ENCODE data around the gene TPH2. TPM values are rescaled to one million over a fixed set of nuclear protein-coding genes. Genes with fewer than 3 reads are reported as not detected.
A peak's percentile ranks its signal among the peaks of the same experiment; 100 is the strongest.

TPH2 gene
- total RNA-seq, 2 experiments from 2014 or later: not detected

- CTCF ChIA-PET: no interaction called here
- H3K4me1 Mint-ChIP-seq: no peaks in the 10 kb centered on the region
- H3K27me3 Mint-ChIP-seq: peaks cover 33% of the 10 kb centered on the region
Measured at GRCh38 chr12:71945883-71946282, 7.2 kb downstream of the TPH2 start.

GRCh38 chr12:71947645-71948105 lies 9.0 kb downstream of the TPH2 start:
- no peaks in the 10 kb centered on the region for H3K36me3 Mint-ChIP-seq (ENCODE audit: low read depth)
- H3K9me3 Mint-ChIP-seq (ENCODE audit: low read depth): no peaks in the 10 kb centered on the region
- CTCF ChIA-PET: no interaction called here
- POLR2A ChIA-PET: no interaction called here
- intact Hi-C loops (cut with DNase I, micrococcal nuclease): no loop called here
- no peak overlapping the region for H3K27ac Mint-ChIP-seq
- no peaks in the 10 kb centered on the region for H3K4me1 Mint-ChIP-seq
- no peak for ATAC-seq
- no peak overlapping the region for H3K4me3 Mint-ChIP-seq
- DNase-seq: no peak
- peaks cover 28% of the 10 kb centered on the region for H3K27me3 Mint-ChIP-seq

More at GRCh38 chr12:71945883-71946282, 7.2 kb downstream of the TPH2 start:
- Mint-ChIP-seq H3K36me3 (ENCODE audit: low read depth) (no peaks in the 10 kb centered on the region), H3K4me3 (no peak overlapping the region), H3K27ac (no peak overlapping the region), H3K9me3 (ENCODE audit: low read depth) (no peaks in the 10 kb centered on the region)
- POLR2A ChIA-PET: no interaction called here
- no peak for DNase-seq
- ATAC-seq: no peak
- intact Hi-C loops (cut with DNase I, micrococcal nuclease): no loop called here

DNA sequence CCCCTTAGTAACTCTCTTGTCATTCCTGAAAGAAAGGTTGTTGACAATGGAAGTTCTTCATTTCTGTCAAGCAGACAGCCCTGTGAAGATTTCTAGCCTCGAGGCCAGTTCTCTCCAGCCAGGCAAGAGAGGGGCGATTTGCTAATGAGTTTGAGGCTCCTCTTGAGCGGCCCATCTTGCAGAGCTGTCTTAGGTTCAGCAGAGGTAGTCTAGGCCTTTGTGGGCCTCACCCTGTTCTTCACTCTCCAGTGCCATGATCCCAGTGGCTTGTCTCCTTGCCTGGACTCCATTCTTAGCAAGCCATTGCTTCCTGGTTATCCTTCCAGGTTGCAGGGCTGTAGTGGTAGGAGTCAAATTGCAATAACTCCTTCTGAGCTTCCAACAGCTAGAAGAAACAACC lies 9.7 kb downstream of the TPH2 start:
- Mint-ChIP-seq H3K36me3 (ENCODE audit: low read depth) (no peaks in the 10 kb centered on the region), H3K4me3 (no peak overlapping the region), H3K9me3 (ENCODE audit: low read depth) (no peaks in the 10 kb centered on the region), H3K27me3 (peaks cover 27% of the 10 kb centered on the region), H3K27ac (no peak overlapping the region), H3K4me1 (no peaks in the 10 kb centered on the region)
- DNase-seq (no peak), ATAC-seq (no peak)
- intact Hi-C loops (cut with DNase I, micrococcal nuclease): no loop called here
- ChIA-PET CTCF (no interaction called here), POLR2A (no interaction called here)

GRCh38 chr12:71949646-71950045 lies 11.0 kb downstream of the TPH2 start:
- DNase-seq (no peak), ATAC-seq (no peak)
- intact Hi-C loops (cut with DNase I, micrococcal nuclease): no loop called here
- CTCF ChIA-PET: no interaction called here
- Mint-ChIP-seq H3K9me3 (ENCODE audit: low read depth) (no peaks in the 10 kb centered on the region), H3K36me3 (ENCODE audit: low read depth) (no peaks in the 10 kb centered on the region), H3K4me1 (no peaks in the 10 kb centered on the region), H3K4me3 (no peak overlapping the region), H3K27ac (no peak overlapping the region), H3K27me3 (peaks cover 22% of the 10 kb centered on the region)
- POLR2A ChIA-PET: no interaction called here

- peaks cover 15% of the 10 kb centered on the region for H3K27me3 Mint-ChIP-seq
- no peaks in the 10 kb centered on the region for H3K36me3 Mint-ChIP-seq (ENCODE audit: low read depth)
- POLR2A ChIA-PET: no interaction called here
- no peak overlapping the region for H3K4me3 Mint-ChIP-seq
- ATAC-seq: peak; percentile 23
- intact Hi-C loops (cut with DNase I, micrococcal nuclease): no loop called here
- no peak overlapping the region for H3K27ac Mint-ChIP-seq
- H3K4me1 Mint-ChIP-seq: no peaks in the 10 kb centered on the region
- CTCF ChIA-PET: no interaction called here
- no peak for DNase-seq
- no peaks in the 10 kb centered on the region for H3K9me3 Mint-ChIP-seq (ENCODE audit: low read depth)
Measured at GRCh38 chr12:71950404-71950803, 11.8 kb downstream of the TPH2 start.

- ATAC-seq (no peak), DNase-seq (no peak)
- Mint-ChIP-seq H3K27ac (no peak overlapping the region), H3K36me3 (ENCODE audit: low read depth) (no peaks in the 10 kb centered on the region), H3K27me3 (peaks cover 15% of the 10 kb centered on the region), H3K9me3 (ENCODE audit: low read depth) (no peaks in the 10 kb centered on the region), H3K4me3 (no peak overlapping the region), H3K4me1 (no peaks in the 10 kb centered on the region)
- intact Hi-C loops (cut with DNase I, micrococcal nuclease): no loop called here
- CTCF ChIA-PET: no interaction called here
- POLR2A ChIA-PET: no interaction called here
Measured at GRCh38 chr12:71950819-71951218, 12.2 kb downstream of the TPH2 start.

DNA sequence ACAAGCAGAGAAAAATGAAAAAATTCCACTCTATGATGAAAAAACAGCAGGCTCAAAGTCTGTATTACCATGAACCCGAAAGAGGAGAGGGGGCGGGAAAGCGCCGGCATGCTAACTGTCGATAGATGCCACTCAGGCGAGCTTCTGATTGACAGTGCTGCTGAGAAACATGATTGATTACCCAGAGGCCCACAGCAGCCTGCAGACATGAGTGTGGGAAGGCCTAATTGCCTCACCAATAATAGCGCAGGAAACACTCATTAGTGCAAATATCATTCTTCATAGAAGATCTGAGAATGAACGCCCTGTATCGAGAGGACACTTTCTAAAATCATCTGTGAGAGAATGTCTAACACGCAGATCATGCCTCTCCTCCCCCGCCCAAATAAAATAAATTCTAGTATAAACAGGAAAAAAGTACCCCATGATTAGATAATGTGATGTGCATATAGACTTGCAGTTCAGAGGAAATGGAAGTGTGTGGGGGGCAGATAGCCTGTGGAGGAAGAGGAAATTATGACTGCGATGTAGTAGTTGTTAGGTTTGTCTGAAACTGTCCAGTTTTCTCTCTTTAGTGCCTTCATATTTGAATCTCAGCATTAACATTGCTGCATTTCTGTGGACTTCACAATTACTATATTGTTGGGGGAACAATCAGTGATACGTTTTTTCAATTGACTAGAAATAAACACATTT lies 15.6 kb downstream of the TPH2 start:
- intact Hi-C loops (cut with DNase I, micrococcal nuclease): no loop called here
- ATAC-seq (no peak), DNase-seq (no peak)
- Mint-ChIP-seq H3K4me1 (no peaks in the 10 kb centered on the region), H3K4me3 (no peak overlapping the region), H3K36me3 (ENCODE audit: low read depth) (no peaks in the 10 kb centered on the region), H3K9me3 (ENCODE audit: low read depth) (no peaks in the 10 kb centered on the region), H3K27me3 (peaks cover 10% of the 10 kb centered on the region), H3K27ac (no peak overlapping the region)
- CTCF ChIA-PET: no interaction called here
- POLR2A ChIA-PET: no interaction called here

- H3K4me1 Mint-ChIP-seq: no peaks in the 10 kb centered on the region
- CTCF ChIA-PET: no interaction called here
- peaks cover 13% of the 10 kb centered on the region for H3K27me3 Mint-ChIP-seq
- POLR2A ChIA-PET: no interaction called here
- H3K4me3 Mint-ChIP-seq: no peak overlapping the region
- DNase-seq (no peak), ATAC-seq (no peak)
- no peaks in the 10 kb centered on the region for H3K9me3 Mint-ChIP-seq (ENCODE audit: low read depth)
- H3K27ac Mint-ChIP-seq: no peak overlapping the region
- intact Hi-C loops (cut with DNase I, micrococcal nuclease): no loop called here
- H3K36me3 Mint-ChIP-seq (ENCODE audit: low read depth): no peaks in the 10 kb centered on the region
Measured at GRCh38 chr12:71954861-71955260, 16.2 kb downstream of the TPH2 start.

DNA sequence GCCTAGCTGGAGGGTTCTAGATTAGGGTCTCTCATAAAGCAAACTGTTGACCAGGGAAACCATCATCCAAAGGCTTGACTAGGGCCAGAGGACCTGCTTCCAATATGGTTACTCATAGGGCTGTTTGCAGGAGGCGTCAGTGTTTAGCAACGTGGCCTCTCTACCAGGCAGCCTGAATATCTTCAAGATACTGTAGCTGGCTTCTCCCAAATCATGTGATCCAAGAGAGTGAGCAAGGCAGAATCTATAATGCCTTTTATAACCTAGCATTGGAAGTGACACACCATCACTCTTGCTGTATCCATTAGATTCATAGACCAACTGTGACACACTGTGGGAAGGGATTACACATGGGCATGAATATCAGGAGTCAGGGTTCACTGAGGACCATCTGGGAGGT lies 17.3 kb downstream of the TPH2 start:
- ATAC-seq: no peak
- ChIA-PET POLR2A (no interaction called here), CTCF (no interaction called here)
- Mint-ChIP-seq H3K4me3 (no peak overlapping the region), H3K27ac (no peak overlapping the region), H3K36me3 (ENCODE audit: low read depth) (no peaks in the 10 kb centered on the region), H3K9me3 (ENCODE audit: low read depth) (no peaks in the 10 kb centered on the region), H3K4me1 (no peaks in the 10 kb centered on the region), H3K27me3 (peaks cover 8% of the 10 kb centered on the region)
- intact Hi-C loops (cut with DNase I, micrococcal nuclease): no loop called here
- DNase-seq: no peak

DNA sequence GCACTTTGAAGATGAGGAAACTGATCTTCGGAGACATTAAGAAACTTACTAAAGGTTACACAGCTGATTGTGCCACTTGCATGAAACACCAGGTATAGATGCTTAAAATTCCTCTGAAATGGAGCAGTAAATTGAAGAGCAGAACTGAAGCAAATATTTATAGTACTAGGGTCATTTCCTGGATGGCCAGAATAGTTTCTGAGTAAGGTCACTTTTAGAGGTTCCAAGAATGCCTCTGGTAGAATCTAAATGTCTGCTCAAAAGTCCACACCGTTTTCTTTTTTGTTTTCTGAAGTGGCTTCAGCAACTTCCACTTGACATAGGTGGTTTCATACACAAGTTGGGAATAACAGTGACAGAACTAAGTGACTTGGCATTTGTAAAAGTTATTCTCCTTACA lies 19.4 kb downstream of the TPH2 start:
- Mint-ChIP-seq H3K4me3 (no peak overlapping the region), H3K27ac (no peak overlapping the region), H3K4me1 (no peaks in the 10 kb centered on the region), H3K9me3 (ENCODE audit: low read depth) (no peaks in the 10 kb centered on the region), H3K36me3 (ENCODE audit: low read depth) (no peaks in the 10 kb centered on the region), H3K27me3 (peaks cover 16% of the 10 kb centered on the region)
- ChIA-PET POLR2A (no interaction called here), CTCF (no interaction called here)
- ATAC-seq (no peak), DNase-seq (no peak)
- intact Hi-C loops (cut with DNase I, micrococcal nuclease): no loop called here

DNA sequence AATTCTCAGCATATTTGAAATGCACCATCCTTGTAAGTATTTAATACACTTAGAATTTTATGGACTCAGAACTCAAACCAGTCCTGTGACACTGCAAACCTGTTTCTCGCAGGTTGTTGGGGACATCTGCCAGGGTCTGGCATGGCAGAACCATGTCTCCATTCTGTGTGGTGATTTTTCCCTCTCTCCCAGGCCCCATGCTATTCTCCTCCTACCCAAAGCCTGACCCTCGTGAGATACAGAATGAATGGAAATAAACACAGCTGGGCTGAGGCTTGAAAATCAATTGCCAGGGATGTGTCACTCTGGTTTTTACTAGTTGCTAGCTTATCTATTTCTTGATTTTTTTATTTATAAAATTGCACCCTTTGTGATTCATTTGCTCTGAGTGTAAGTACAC lies 19.8 kb downstream of the TPH2 start:
- H3K9me3 Mint-ChIP-seq (ENCODE audit: low read depth): no peaks in the 10 kb centered on the region
- CTCF ChIA-PET: no interaction called here

DNA sequence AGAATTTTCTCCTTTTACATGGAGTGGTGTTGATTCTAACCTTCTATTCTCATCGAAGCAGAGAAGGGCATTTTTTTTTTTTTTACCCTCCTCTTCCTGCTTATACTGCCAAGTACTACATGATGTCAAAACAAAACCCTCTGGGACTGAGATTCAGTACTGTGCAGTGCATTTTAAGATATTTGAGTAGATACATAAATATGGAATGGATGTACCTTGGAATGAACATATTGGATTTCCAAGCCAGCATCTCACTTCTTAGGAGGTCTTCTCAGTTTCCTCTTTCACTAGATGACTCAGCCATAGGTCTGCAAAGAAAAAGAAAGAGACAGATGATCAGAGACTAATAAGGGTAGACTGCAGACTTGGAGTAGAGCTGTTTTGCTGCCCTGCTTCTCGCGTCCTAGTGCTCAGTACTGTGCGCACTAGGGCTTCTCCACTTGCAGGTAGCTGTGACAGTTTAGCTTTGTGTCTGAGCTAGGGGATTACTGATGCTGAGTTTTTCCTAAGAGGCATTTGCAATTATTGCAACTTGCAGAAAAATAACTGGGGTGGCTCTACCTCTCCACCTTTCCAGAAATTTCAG lies 20.4 kb downstream of the TPH2 start:
- no peak for ATAC-seq
- CTCF ChIA-PET: no interaction called here
- Mint-ChIP-seq H3K4me3 (no peak overlapping the region), H3K36me3 (ENCODE audit: low read depth) (no peaks in the 10 kb centered on the region), H3K27ac (no peak overlapping the region), H3K9me3 (ENCODE audit: low read depth) (no peaks in the 10 kb centered on the region), H3K4me1 (no peaks in the 10 kb centered on the region), H3K27me3 (peaks cover 10% of the 10 kb centered on the region)
- intact Hi-C loops (cut with DNase I, micrococcal nuclease): no loop called here
- no peak for DNase-seq
- POLR2A ChIA-PET: no interaction called here

More for the DNA sequence above, 19.8 kb downstream of the TPH2 start:
- peaks cover 14% of the 10 kb centered on the region for H3K27me3 Mint-ChIP-seq
- no peak overlapping the region for H3K4me3 Mint-ChIP-seq
- H3K4me1 Mint-ChIP-seq: no peaks in the 10 kb centered on the region
- H3K36me3 Mint-ChIP-seq (ENCODE audit: low read depth): no peaks in the 10 kb centered on the region
- intact Hi-C loops (cut with DNase I, micrococcal nuclease): no loop called here
- POLR2A ChIA-PET: no interaction called here
- no peak for DNase-seq
- H3K27ac Mint-ChIP-seq: no peak overlapping the region
- no peak for ATAC-seq
